H1 (cell line): ENCODE measurements around the gene DMXL2. TPM values are rescaled to one million over a fixed set of nuclear protein-coding genes. Genes with fewer than 3 reads are reported as not detected.

Experiments used
- CTCF ChIA-PET: fragments of 300-600 bp; sonication (Branson Sonifier 250); formaldehyde crosslinking; loops from one replicate; lab custom pipeline; 2021; ENCODE audit not compliant: partially characterized antibody; lab: Charles Lee
- POLR2A ChIA-PET: fragments of 300-600 bp; sonication (Branson Sonifier 250); formaldehyde crosslinking; loops from one replicate; lab custom pipeline; 2021; ENCODE audit warnings: inconsistent platforms; ENCODE audit not compliant: partially characterized antibody; lab: Charles Lee
- DNase-seq, 2 experiments: peaks; one replicate each; pipeline versions ENCODE4 v3.0.0 to v3.0.0-alpha.2; 2010 to 2022; ENCODE audit warnings: low spot score in 2 of 2, low read depth in 1 of 2, mixed read lengths in 1 of 2
- FAIRE-seq: peaks from 2 replicates; lab custom pipeline; 2011; peaks lifted over from hg19 to GRCh38; lab: Jason Lieb, UNC
- H2AFZ ChIP-seq: 2 replicates; pipeline ENCODE4 v1.8.1; 2012; ENCODE audit warnings: low read length, inconsistent platforms
- H2AK5ac ChIP-seq: 2 replicates; pipeline ENCODE4 v1.6.1; 2013; ENCODE audit warnings: low read depth, low read length
- H2BK120ac ChIP-seq: replicated peaks from 2 replicates; pipeline ENCODE3; 2013; ENCODE audit warnings: low read depth, low read length, inconsistent platforms
- H2BK12ac ChIP-seq: 2 replicates; pipeline ENCODE4 v1.6.1; 2013; ENCODE audit warnings: low read depth, low read length
- H2BK15ac ChIP-seq: 2 replicates; pipeline ENCODE4 v1.6.1; 2013; ENCODE audit warnings: low read length
- H2BK20ac ChIP-seq: 2 replicates; pipeline ENCODE4 v1.6.1; 2013; ENCODE audit warnings: low read length
- H2BK5ac ChIP-seq: 2 replicates; pipeline ENCODE4 v1.6.1; 2013; ENCODE audit warnings: low read depth, low read length
- H3K14ac ChIP-seq: 2 replicates; pipeline ENCODE4 v1.6.1; 2013; ENCODE audit warnings: inconsistent platforms; ENCODE audit not compliant: insufficient read length
- H3K18ac ChIP-seq: 2 replicates; pipeline ENCODE4 v1.6.1; 2013; ENCODE audit warnings: low read length; ENCODE audit errors: extremely low read depth
- H3K23ac ChIP-seq: 2 replicates; pipeline ENCODE4 v1.6.1; 2013; ENCODE audit warnings: inconsistent platforms; ENCODE audit not compliant: insufficient read length
- H3K23me2 ChIP-seq: 2 replicates; pipeline ENCODE4 v1.6.1; 2013; ENCODE audit warnings: low read depth, low read length
- H3K27ac ChIP-seq: 2 replicates; pipeline ENCODE4 v1.6.1; 2011; ENCODE audit warnings: low read depth, low read length, inconsistent platforms
- H3K27me3 ChIP-seq, 4 experiments: replicated peaks in 1 of 4; 1 replicate in 1 of 4; 2 replicates in 3 of 4; pipeline versions ENCODE4 v1.6.1 to v1.8.1; 2011 to 2013; ENCODE audit warnings: low read length in 3 of 4, mild to moderate bottlenecking in 3 of 4, inconsistent platforms in 2 of 4, mixed read lengths in 2 of 4, moderate library complexity in 1 of 4; ENCODE audit not compliant: control insufficient read depth in 3 of 4, insufficient read depth in 3 of 4; ENCODE audit errors: extremely low read depth in 1 of 4
- H3K36me3 ChIP-seq, 4 experiments: 2 replicates each; pipeline versions ENCODE4 v1.6.1 to v1.8.1; 2011 to 2013; ENCODE audit warnings: mild to moderate bottlenecking in 4 of 4, low read length in 3 of 4, moderate library complexity in 2 of 4, control low read depth in 1 of 4, inconsistent platforms in 1 of 4; ENCODE audit not compliant: insufficient read depth in 4 of 4, control insufficient read depth in 2 of 4
- H3K4ac ChIP-seq: replicated peaks from 2 replicates; pipeline ENCODE3; 2013; ENCODE audit warnings: low read length, low read depth, mixed read lengths, inconsistent platforms; ENCODE audit not compliant: insufficient read length
- H3K4me1 ChIP-seq, 4 experiments: replicated peaks in 1 of 4; 1 replicate in 1 of 4; 2 replicates in 3 of 4; pipeline versions ENCODE4 v1.6.1 to v1.8.1; 2011 to 2013; ENCODE audit warnings: low read length in 3 of 4, inconsistent platforms in 2 of 4, mixed read lengths in 1 of 4; ENCODE audit not compliant: insufficient read depth in 4 of 4, control insufficient read depth in 3 of 4
- H3K4me2 ChIP-seq, 2 experiments: 2 replicates each; pipeline versions ENCODE4 v1.6.1 to v1.8.1; 2011 to 2013; ENCODE audit warnings: low read depth in 2 of 2, low read length in 2 of 2, control low read depth in 1 of 2, inconsistent platforms in 1 of 2, mild to moderate bottlenecking in 1 of 2; ENCODE audit not compliant: insufficient read depth in 1 of 2
- H3K4me3 ChIP-seq, 4 experiments: fragments of 200-600, 300-600 bp in 1 of 4; sonication (generic), shearing (Covaris generic), sonication (Bioruptor Twin) in 1 of 4; 2 replicates each; pipeline versions ENCODE4 v1.5.1 to v1.8.1; 2011 to 2016; ENCODE audit warnings: low read length in 4 of 4, low read depth in 3 of 4, control low read depth in 2 of 4, inconsistent platforms in 2 of 4, mild to moderate bottlenecking in 2 of 4, mixed read lengths in 1 of 4, moderate library complexity in 1 of 4; ENCODE audit not compliant: insufficient read depth in 2 of 4; ENCODE audit errors: extremely low read depth in 1 of 4
- H3K56ac ChIP-seq: replicated peaks from 2 replicates; pipeline ENCODE3; 2013; ENCODE audit warnings: low read depth, mild to moderate bottlenecking, mixed read lengths, low read length, inconsistent platforms; ENCODE audit not compliant: insufficient read length
- H3K79me1 ChIP-seq: 2 replicates; pipeline ENCODE4 v1.6.1; 2013; ENCODE audit warnings: low read depth, low read length, control low read depth
- H3K79me2 ChIP-seq, 2 experiments: 2 replicates each; pipeline versions ENCODE4 v1.6.1 to v1.8.1; 2012 to 2013; ENCODE audit warnings: low read length in 2 of 2, mild to moderate bottlenecking in 2 of 2, inconsistent platforms in 1 of 2; ENCODE audit not compliant: insufficient read depth in 2 of 2, control insufficient read depth in 1 of 2
- H3K9ac ChIP-seq, 4 experiments: replicated peaks in 1 of 4; 1 replicate in 1 of 4; 2 replicates in 3 of 4; pipeline versions ENCODE4 v1.6.1 to v1.8.1; 2011 to 2013; ENCODE audit warnings: low read depth in 3 of 4, low read length in 3 of 4, control low read depth in 2 of 4, mild to moderate bottlenecking in 2 of 4, moderate library complexity in 2 of 4, inconsistent platforms in 1 of 4; ENCODE audit errors: extremely low read depth in 1 of 4
- H3K9me3 ChIP-seq, 2 experiments: 2 replicates each; pipeline versions ENCODE4 v1.6.1 to v1.8.1; 2012 to 2013; ENCODE audit warnings: mild to moderate bottlenecking in 2 of 2, moderate library complexity in 2 of 2, control low read depth in 1 of 2, inconsistent platforms in 1 of 2, low read depth in 1 of 2, low read length in 1 of 2, mixed read lengths in 1 of 2; ENCODE audit not compliant: insufficient read depth in 2 of 2
- H4K20me1 ChIP-seq, 2 experiments: replicated peaks in 1 of 2; 2 replicates each; pipeline versions ENCODE3 to v1.8.1; 2011 to 2013; ENCODE audit warnings: inconsistent platforms in 2 of 2, low read length in 2 of 2, mild to moderate bottlenecking in 1 of 2; ENCODE audit not compliant: insufficient read depth in 2 of 2, control insufficient read depth in 1 of 2
- H4K5ac ChIP-seq: 2 replicates; pipeline ENCODE4 v1.6.1; 2013; ENCODE audit warnings: low read length, low read depth, mixed read lengths, inconsistent platforms; ENCODE audit not compliant: insufficient read length
- H4K8ac ChIP-seq: 2 replicates; pipeline ENCODE4 v1.8.0; 2013; ENCODE audit warnings: mild to moderate bottlenecking, moderate library complexity, low read length, inconsistent platforms; ENCODE audit not compliant: insufficient read depth; ENCODE audit errors: extremely low read depth
- H4K91ac ChIP-seq: replicated peaks from 2 replicates; pipeline ENCODE3; 2013; ENCODE audit warnings: low read length, mixed read lengths, inconsistent platforms; ENCODE audit not compliant: insufficient read length
- ASH2L ChIP-seq: fragments of 200-600, 300-600 bp; sonication (generic); IDR thresholded peaks from one replicate; pipeline ENCODE4 v1.7.1; 2017; ENCODE audit warnings: low read length
- BACH1 ChIP-seq: IDR thresholded peaks from 2 replicates; pipeline ENCODE4 v1.6.1; 2012; ENCODE audit warnings: low read length, improper control_type of control experiment
- CBX5 ChIP-seq: fragments of 300-800, 300-1000 bp; sonication (generic); IDR thresholded peaks from 2 replicates; pipeline ENCODE4 v1.7.1; 2016; ENCODE audit warnings: antibody characterized with exemption, low read length, low read depth
- KDM5A ChIP-seq: fragments of 200-600 bp; IDR thresholded peaks from 2 replicates; pipeline ENCODE4 v1.7.1; 2012; ENCODE audit warnings: mild to moderate bottlenecking, low read length, inconsistent platforms, mixed read lengths
- NRF1 ChIP-seq: IDR thresholded peaks from 2 replicates; pipeline ENCODE4 v1.6.1; 2011; ENCODE audit warnings: mild to moderate bottlenecking, low read depth, low read length, improper control_type of control experiment
- PHF8 ChIP-seq: fragments of 200-600 bp; sonication (generic); conservative IDR thresholded peaks from 2 replicates; pipeline ENCODE4 v1.7.1; 2012; ENCODE audit warnings: low read depth, mild to moderate bottlenecking, inconsistent platforms, low read length, moderate library complexity
- POLR2A ChIP-seq, 2 experiments: IDR thresholded peaks; 1 replicate in 1 of 2; 2 replicates in 1 of 2; pipeline ENCODE4 v1.6.1; 2011; ENCODE audit warnings: low read depth in 2 of 2, low read length in 2 of 2, mild to moderate bottlenecking in 2 of 2; ENCODE audit errors: control extremely low read depth in 1 of 2
- RFX5 ChIP-seq: IDR thresholded peaks from 2 replicates; pipeline ENCODE4 v1.6.1; 2011; ENCODE audit warnings: low read depth, low read length, improper control_type of control experiment, borderline replicate concordance
- SIN3A ChIP-seq, 2 experiments: IDR thresholded peaks in 1 of 2; conservative IDR thresholded peaks in 1 of 2; 2 replicates each; pipeline ENCODE4 v1.6.1; 2011 to 2012; ENCODE audit warnings: low read length in 2 of 2, improper control_type of control experiment in 1 of 2, low read depth in 1 of 2, mild to moderate bottlenecking in 1 of 2
- TAF7 ChIP-seq: optimal IDR thresholded peaks from 2 replicates; pipeline ENCODE3; 2011; ENCODE audit warnings: low read depth, mild to moderate bottlenecking, inconsistent platforms, low read length, moderate library complexity, borderline replicate concordance
- WGBS, 2 experiments: shearing (Covaris generic) in 1 of 2; methylation state at CpG; one replicate each; pipeline versions ENCODE4 v1.1.6 to v1.1.7; 2013 to 2015; ENCODE audit warnings: low lambda C conversion rate in 2 of 2, mixed read lengths in 2 of 2, inconsistent platforms in 1 of 2, low coverage in 1 of 2, missing lambda C conversion rate in 1 of 2; ENCODE audit not compliant: insufficient replicate concordance in 2 of 2, insufficient coverage in 1 of 2, insufficient read length in 1 of 2; ENCODE audit errors: extremely low coverage in 1 of 2, missing lambda C conversion rate in 1 of 2; 5-methylcytosine and 5-hydroxymethylcytosine counted together
- polyA plus RNA-seq, 7 experiments: library from polyadenylated mRNA; depleted of rRNA in 3 of 7; stranded (reverse) in 5 of 7; unstranded in 2 of 7; fragments of >200 nt in 5 of 7; fragments of 200-250 nt in 2 of 7; gene quantifications; 1 replicate in 5 of 7; 2 replicates in 1 of 7; 4 replicates in 1 of 7; pipeline versions ENCODE4 v1.2.1 to v1.2.3, GENCODE V29; 2011 to 2013; ENCODE audit warnings: missing spikeins in 2 of 7, mixed read lengths in 2 of 7
- total RNA-seq: library from RNA; stranded (reverse); fragmentation: NEBNext Ultra II Directional; extraction: Animal tissue kit (Norgen Biotek cat#: 25700); gene quantifications from 2 replicates; pipeline ENCODE4 v1.2.1, GENCODE V29; 2021

The DMXL2 gene
- total and polyA plus RNA-seq, 2 of the 8 experiments (the other 6 are each of a cell fraction or from before 2014, with no cell fraction given) = 9.5 to 10.6 TPM

DNA sequence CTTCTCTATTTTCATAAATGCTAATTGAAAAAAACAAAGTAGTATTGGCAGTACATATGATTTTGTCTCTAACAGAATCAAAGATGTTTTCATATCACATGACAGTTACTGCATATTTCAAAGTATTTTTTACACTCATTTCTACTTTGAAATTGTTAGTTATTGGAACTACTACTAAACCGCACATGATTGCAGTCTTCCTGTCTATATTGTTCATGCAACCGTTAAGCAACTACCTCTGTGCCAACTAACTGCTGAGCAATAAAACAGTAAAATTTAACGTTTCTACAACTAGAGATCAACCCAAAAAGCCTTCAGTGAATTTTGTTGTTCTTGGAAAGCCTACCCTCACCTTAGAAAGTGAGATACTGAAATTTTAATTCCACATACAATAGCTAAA lies 64.2 kb downstream of the DMXL2 start:
- 87% methylated on average over 3 of the region's 3 CpGs; no CpG with 5 or more reads in 1 of the 2 experiments for WGBS, 2 experiments
- TF ChIP-seq CBX5 (no peak), POLR2A (IDR thresholded peaks at IDR 0.05; ENCODE audit: control extremely low read depth in 1 of 2, low read depth in 2 of 2, low read length in 2 of 2) (no peak), KDM5A (no peak), SIN3A (conservative IDR thresholded peaks at IDR 0.05 in 1 of 2, IDR thresholded peaks at IDR 0.05 in 1 of 2; ENCODE audit: low read depth in 1 of 2, low read length in 2 of 2) (no peak), ASH2L (no peak), NRF1 (no peak), TAF7 (no peak), PHF8 (no peak), RFX5 (no peak), BACH1 (no peak)

More for the DNA sequence above, 64.2 kb downstream of the DMXL2 start:
- Histone ChIP-seq H3K23me2 (no peaks in the 10 kb centered on the region), H3K23ac (no peak overlapping the region), H3K56ac (no peak overlapping the region), H3K9me3 (no peaks in the 10 kb centered on the region), H3K4me3 (no peak overlapping the region), H4K91ac (no peak overlapping the region), H3K9ac (no peak overlapping the region), H3K4me2 (no peak overlapping the region), H2BK15ac (no peak overlapping the region), H3K36me3 (no peaks in the 10 kb centered on the region), H3K4me1 (no peaks in the 10 kb centered on the region), H4K8ac (no peak overlapping the region), H3K18ac (no peak overlapping the region), H4K20me1 (no peaks in the 10 kb centered on the region), H3K27ac (no peak overlapping the region), H3K27me3 (no peaks in the 10 kb centered on the region), H3K14ac (no peak overlapping the region), H2BK20ac (no peak overlapping the region), H2AK5ac (no peak overlapping the region), H3K79me1 (no peaks in the 10 kb centered on the region), H2BK5ac (no peak overlapping the region), H3K79me2 (no peaks in the 10 kb centered on the region), H4K5ac (no peak overlapping the region), H2AFZ (no peak overlapping the region), H2BK12ac (no peak overlapping the region), H2BK120ac (no peak overlapping the region), H3K4ac (no peak overlapping the region)
- FAIRE-seq (no peak), DNase-seq (no peak)
- ChIA-PET CTCF (interaction anchor here (1.4 kb wide), 1 partner anchor 22 kb away, joined by 4 read pairs; no protein-coding TSS in a partner anchor), POLR2A (no interaction called here)
